A549 (cell line): ENCODE measurements around the gene MTX2.
"Not testable (repeated sequence)": the region's sequence is repeated elsewhere in the genome, so short reads cannot be mapped to it uniquely, and the experiment has no call there.

Experiments used
- CTCF ChIP-seq: fragments of >200 bp; sonication (Bioruptor Twin); formaldehyde crosslinking; IDR thresholded peaks from 3 replicates; pipeline ENCODE4 v1.5.1; 2016
- HMGXB4 ChIP-seq: fragments of 250-450 bp; sonication (Bioruptor Pico); IDR thresholded peaks from 2 replicates; pipeline ENCODE4 v1.5.0; 2021; ENCODE audit warnings: mild to moderate bottlenecking, moderate library complexity, borderline replicate concordance
- MAFK ChIP-seq: fragments of 450-650 bp; IDR thresholded peaks from 2 replicates; pipeline ENCODE4 v1.6.1; 2014; ENCODE audit not compliant: partially characterized antibody
- MAX ChIP-seq: IDR thresholded peaks from 2 replicates; pipeline ENCODE4 v1.6.1; 2012
- NR3C1 ChIP-seq: fragments of >200 bp; sonication (Bioruptor Twin); formaldehyde crosslinking; IDR thresholded peaks from 3 replicates; pipeline ENCODE4 v1.6.1; 2017
- PHF8 ChIP-seq: fragments of 200-600 bp; sonication (generic); IDR thresholded peaks from 2 replicates; pipeline ENCODE4 v1.6.1; 2016; ENCODE audit warnings: low read depth, mild to moderate bottlenecking, antibody characterized with exemption, moderate library complexity, borderline replicate concordance
- POLR2A ChIP-seq: IDR thresholded peaks from 2 replicates; pipeline ENCODE4 v1.6.1; 2012; ENCODE audit warnings: mild to moderate bottlenecking, low read length
- RAD21 ChIP-seq, 2 experiments: fragments of >200 bp in 1 of 2; sonication (Bioruptor Twin) in 1 of 2; formaldehyde crosslinking in 1 of 2; IDR thresholded peaks in 1 of 2; conservative IDR thresholded peaks in 1 of 2; 2 replicates in 1 of 2; 3 replicates in 1 of 2; pipeline ENCODE4 v1.6.1; 2012 to 2018; ENCODE audit warnings: inconsistent platforms in 1 of 2
- SMC3 ChIP-seq: fragments of >200 bp; sonication (Bioruptor Twin); formaldehyde crosslinking; IDR thresholded peaks from 3 replicates; pipeline ENCODE4 v1.6.1; 2018; ENCODE audit warnings: inconsistent platforms

- not testable (repeated sequence) for TF ChIP-seq HMGXB4 (CRISPR knock-in tag); CTCF; NR3C1; PHF8; POLR2A; MAX; MAFK; SMC3; RAD21 (conservative IDR thresholded peaks at IDR 0.05 in 1 of 2, IDR thresholded peaks at IDR 0.05 in 1 of 2)
Measured at GRCh38 chr2:176306020-176306419, 36.8 kb downstream of the MTX2 start.
